Left lung (tissue), 14 donors: ENCODE data around the gene SOWAHD. TPM values are rescaled to one million over a fixed set of nuclear protein-coding genes. Genes with fewer than 3 reads are reported as not detected.

Source experiments
- ATAC-seq: fragments of 200-7000 bp; cut with Tn5 transposase; one replicate; pipeline ENCODE4 v1.9.1; 2020; ENCODE audit warnings: moderate library complexity
- DNase-seq, 4 donors: peaks; one replicate each; pipeline ENCODE4 v3.0.0-alpha.2; 2013 to 2020
- H3K27ac ChIP-seq, 2 donors: fragments of 200-600 bp; sonication (generic) in 1 of 2; one replicate each; pipeline versions ENCODE4 v1.5.0 to v1.8.0; 2020 to 2021
- H3K27me3 ChIP-seq, 2 donors: fragments of 200-600 bp; sonication (generic) in 1 of 2; one replicate each; pipeline versions ENCODE4 v1.5.0 to v1.8.0; 2020 to 2021
- H3K36me3 ChIP-seq, 2 donors: fragments of 200-600 bp; sonication (generic) in 1 of 2; one replicate each; pipeline versions ENCODE4 v1.5.0 to v1.8.0; 2020 to 2021
- H3K4me1 ChIP-seq, 2 donors: fragments of 200-600 bp; one replicate each; pipeline ENCODE4 v1.8.0; 2021
- H3K4me3 ChIP-seq, 2 donors: fragments of 200-600 bp; sonication (generic) in 1 of 2; one replicate each; pipeline versions ENCODE4 v1.5.0 to v1.8.0; 2020 to 2021; ENCODE audit warnings: mild to moderate bottlenecking in 1 of 2
- H3K9me3 ChIP-seq, 2 donors: fragments of 200-600 bp; sonication (generic) in 1 of 2; one replicate each; pipeline versions ENCODE4 v1.5.0 to v1.8.0; 2020 to 2021
- CTCF ChIP-seq, 2 donors: fragments of 200-600 bp; sonication (generic) in 1 of 2; IDR thresholded peaks; one replicate each; pipeline versions ENCODE4 v1.5.0 to v1.8.0; 2021; ENCODE audit warnings: antibody characterized with exemption in 2 of 2
- intact Hi-C, 2 donors: fragments of 100-400 bp; cut with DNase I; formaldehyde crosslinking; loops; one replicate each; pipeline versions ENCODE4 v1.11.2 to v1.14.2; 2022
- long read RNA-seq, 12 donors: library from polyadenylated mRNA in 2 of 12; unstranded in 2 of 12; transcript quantifications; one replicate each; pipeline ENCODE4 v2.0.0 and lab custom pipeline, GENCODE V29; 2019 to 2026
- polyA plus RNA-seq, 6 donors: library from polyadenylated mRNA; unstranded; fragments of 120-200 nt; gene quantifications; one replicate each; pipeline ENCODE4 v1.2.1, GENCODE V29; 2013; ENCODE audit not compliant: insufficient read length in 6 of 6
- total RNA-seq, 2 donors: library from RNA; stranded (reverse); fragmentation: NEBNext Ultra II Directional; extraction: Animal tissue kit (Norgen Biotek cat#: 25700); gene quantifications; one replicate each; pipeline ENCODE4 v1.2.1, GENCODE V29; 2021
- donor health status: DM: no; HTN: yes; CAD: no.
- donor health status: DM: no; HTN: no; CAD: no.

The SOWAHD gene
- total RNA-seq (1 to 10 TPM; 2.4 to 4.2 TPM), polyA plus RNA-seq (under 1 TPM; 0.34 to 0.96 (median 0.60) TPM)
- long read RNA-seq, donor 1: 0 reads
- long read RNA-seq, donor 2, partial matches to known transcripts: 0 of 4 reads
- long read RNA-seq, donor 2, other reads (novel, unspliced or antisense): 0 of 4 reads
- long read RNA-seq, donor 3: 0 reads
- long read RNA-seq, donor 4, transcript SOWAHD-201 (1 exons, 1,552 nt): major isoform, 8 of 8 reads
- long read RNA-seq, donor 4, partial matches to known transcripts: 0 of 8 reads
- long read RNA-seq, donor 4, other reads (novel, unspliced or antisense): 0 of 8 reads
- long read RNA-seq, donor 5, partial matches to known transcripts: 372 of 373 reads
- long read RNA-seq, donor 5, other reads (novel, unspliced or antisense): 0 of 373 reads
- long read RNA-seq, donor 6, partial matches to known transcripts: 0 of 1 reads
- long read RNA-seq, donor 6, other reads (novel, unspliced or antisense): 0 of 1 reads
- long read RNA-seq, donor 7: 0 reads
- long read RNA-seq, donor 8, partial matches to known transcripts: 0 of 2 reads
- long read RNA-seq, donor 8, other reads (novel, unspliced or antisense): 0 of 2 reads
- long read RNA-seq, donor 9: 0 reads
- long read RNA-seq, donor 10, partial matches to known transcripts: 0 of 5 reads
- long read RNA-seq, donor 10, other reads (novel, unspliced or antisense): 1 of 5 reads
- long read RNA-seq, donor 11, partial matches to known transcripts: 0 of 2 reads
- long read RNA-seq, donor 11, other reads (novel, unspliced or antisense): 0 of 2 reads
- long read RNA-seq, donor 12: 0 reads

- peaks cover 0 to 16% of the 10 kb centered on the region in 2 donors for H3K4me1 ChIP-seq
- no peaks in the 10 kb centered on the region for H3K9me3 ChIP-seq
- H3K27me3 ChIP-seq: peaks cover 0 to 10% of the 10 kb centered on the region in 2 donors
- TF ChIP-seq CTCF (IDR thresholded peaks at IDR 0.05): no peak
- ATAC-seq (peak; percentile 71), DNase-seq (peak in 3 of 4 donors; percentile 33 to 87 (median 67))
- H3K4me3 ChIP-seq: peak within 1 kb of the TSS; percentile 35 to 54
- intact Hi-C loops: no loop called here
- H3K36me3 ChIP-seq: no peaks in the 10 kb centered on the region
- peak within 1 kb of the TSS; percentile 39 to 82 for H3K27ac ChIP-seq
Measured at GRCh38 chrX:119757979-119758730, at the start of gene SOWAHD. SOWAHD (plus strand) TSS chrX:119758588; CDS start chrX:119758668, 80 bp downstream.

- DNase-seq: no peak
- no peak for TF ChIP-seq CTCF (IDR thresholded peaks at IDR 0.05)
- no peaks in the 10 kb centered on the region for H3K27me3 ChIP-seq
- ATAC-seq: no peak
- no peak overlapping the region for H3K4me3 ChIP-seq
- H3K27ac ChIP-seq: no peak overlapping the region
- no peaks in the 10 kb centered on the region for H3K9me3 ChIP-seq
- no peaks in the 10 kb centered on the region for H3K4me1 ChIP-seq
- no peaks in the 10 kb centered on the region for H3K36me3 ChIP-seq
- intact Hi-C loops: no loop called here
Measured at GRCh38 chrX:119708936-119709335, 49.5 kb upstream of the SOWAHD start.

GRCh38 chrX:119709630-119710029, 48.8 kb upstream of the SOWAHD start:
- H3K36me3 ChIP-seq: no peaks in the 10 kb centered on the region
- H3K27me3 ChIP-seq: no peaks in the 10 kb centered on the region
- H3K4me3 ChIP-seq: no peak overlapping the region
- H3K27ac ChIP-seq: no peak overlapping the region
- H3K4me1 ChIP-seq: no peaks in the 10 kb centered on the region
- ATAC-seq (no peak), DNase-seq (no peak)
- H3K9me3 ChIP-seq: no peaks in the 10 kb centered on the region
- intact Hi-C loops: no loop called here
- no peak for TF ChIP-seq CTCF (IDR thresholded peaks at IDR 0.05)

- Histone ChIP-seq H3K4me3 (no peak overlapping the region), H3K9me3 (no peaks in the 10 kb centered on the region), H3K36me3 (no peaks in the 10 kb centered on the region), H3K27me3 (no peaks in the 10 kb centered on the region), H3K27ac (no peak overlapping the region), H3K4me1 (no peaks in the 10 kb centered on the region)
- intact Hi-C loops: no loop called here
- ATAC-seq (no peak), DNase-seq (no peak)
- TF ChIP-seq CTCF (IDR thresholded peaks at IDR 0.05): no peak
Measured at GRCh38 chrX:119721487-119721886, 36.9 kb upstream of the SOWAHD start.
